HG03097 (cell line): ENCODE data around the gene RNFT2.

Experiments
- ATAC-seq: cut with Tn5 transposase; IDR thresholded peaks from one replicate; pipeline ENCODE4 v1.9.1; 2021; ENCODE audit not compliant: unreplicated experiment, low FRiP score

The RNFT2 gene

GRCh38 chr12:116870306-116870705 is 132.2 kb downstream of the RNFT2 start:
- ATAC-seq = no peak

- ATAC-seq = no peak
Observed at GRCh38 chr12:116874324-116874995, 136.3 kb downstream of the RNFT2 start.

DNA sequence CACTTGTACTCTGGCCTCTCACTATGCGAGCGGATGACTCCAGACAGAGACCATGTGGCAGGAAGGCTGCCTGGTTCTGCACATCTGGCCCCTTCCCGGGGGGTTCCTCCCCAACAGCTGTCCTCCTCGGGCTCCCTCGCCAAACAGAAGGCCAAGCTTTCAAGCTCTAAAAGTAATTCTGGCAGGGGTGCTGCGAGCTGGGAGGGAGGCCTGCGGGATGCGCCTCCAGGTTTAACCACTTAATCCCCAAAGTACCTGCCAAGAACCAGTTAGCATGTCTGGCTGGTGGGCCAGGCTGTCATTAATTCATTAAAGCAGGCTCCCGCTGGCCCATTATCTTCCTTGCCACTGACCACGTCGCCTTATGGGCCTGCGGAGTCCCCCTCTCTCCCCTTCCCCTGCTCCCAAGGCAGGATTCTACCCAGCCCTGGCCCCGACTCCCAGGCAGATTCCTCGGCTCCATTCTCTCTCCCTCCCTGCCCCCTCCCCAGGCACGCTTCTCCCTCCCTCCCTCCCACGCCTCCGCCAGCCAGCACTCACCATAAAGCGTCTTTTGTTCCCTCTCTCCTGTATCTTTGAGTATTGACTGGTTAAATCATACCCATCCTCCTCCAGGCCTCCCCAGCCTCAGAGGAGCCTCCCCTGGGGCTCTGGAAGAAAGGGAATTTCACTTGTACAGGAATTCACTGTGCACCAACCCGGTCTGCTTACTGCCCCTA is 138.2 kb downstream of the RNFT2 start:
- ATAC-seq = no peak

- no peak for ATAC-seq
Observed at GRCh38 chr12:116878567-116879508, 140.7 kb downstream of the RNFT2 start.

- ATAC-seq = no peak
Observed at GRCh38 chr12:116879509-116880212, 141.5 kb downstream of the RNFT2 start.

DNA sequence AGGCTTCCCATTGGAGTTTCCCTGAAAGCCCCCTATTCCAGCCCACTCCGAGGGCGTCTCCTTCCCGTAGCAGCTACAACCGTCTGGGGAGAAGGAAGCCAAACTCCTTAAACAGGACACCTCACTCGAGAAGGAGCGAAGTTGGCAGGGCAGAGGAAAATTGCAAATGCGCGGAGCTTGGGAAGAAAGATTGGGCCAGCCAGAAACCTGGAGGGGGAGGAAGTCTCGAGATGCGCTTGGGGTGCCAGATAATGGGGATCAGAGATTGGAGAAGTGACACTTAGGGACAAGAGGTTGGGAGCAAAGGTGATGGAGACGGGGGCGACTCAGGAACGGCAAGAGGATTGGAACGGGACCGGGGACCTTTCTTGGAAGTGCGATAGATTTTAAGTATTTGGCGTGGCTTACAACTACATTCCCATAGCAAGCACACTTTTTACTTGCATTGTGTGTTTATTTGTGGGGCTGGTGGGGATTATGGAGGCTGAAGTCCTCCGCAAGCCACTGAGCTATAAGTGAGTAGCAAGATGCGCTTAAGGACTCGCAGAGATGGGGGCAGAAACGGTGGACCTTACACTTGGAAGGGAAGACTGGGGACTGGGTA is 142.2 kb downstream of the RNFT2 start:
- ATAC-seq = no peak

- no peak for ATAC-seq
Observed at GRCh38 chr12:116880817-116881324, 142.8 kb downstream of the RNFT2 start.

GRCh38 chr12:116881325-116881876 is 143.3 kb downstream of the RNFT2 start, which contains the start of gene HRK:
TSS of gene HRK (minus strand) at chr12:116881441. CDS start at chr12:116881307, 134 bp downstream.
- ATAC-seq = no peak

DNA sequence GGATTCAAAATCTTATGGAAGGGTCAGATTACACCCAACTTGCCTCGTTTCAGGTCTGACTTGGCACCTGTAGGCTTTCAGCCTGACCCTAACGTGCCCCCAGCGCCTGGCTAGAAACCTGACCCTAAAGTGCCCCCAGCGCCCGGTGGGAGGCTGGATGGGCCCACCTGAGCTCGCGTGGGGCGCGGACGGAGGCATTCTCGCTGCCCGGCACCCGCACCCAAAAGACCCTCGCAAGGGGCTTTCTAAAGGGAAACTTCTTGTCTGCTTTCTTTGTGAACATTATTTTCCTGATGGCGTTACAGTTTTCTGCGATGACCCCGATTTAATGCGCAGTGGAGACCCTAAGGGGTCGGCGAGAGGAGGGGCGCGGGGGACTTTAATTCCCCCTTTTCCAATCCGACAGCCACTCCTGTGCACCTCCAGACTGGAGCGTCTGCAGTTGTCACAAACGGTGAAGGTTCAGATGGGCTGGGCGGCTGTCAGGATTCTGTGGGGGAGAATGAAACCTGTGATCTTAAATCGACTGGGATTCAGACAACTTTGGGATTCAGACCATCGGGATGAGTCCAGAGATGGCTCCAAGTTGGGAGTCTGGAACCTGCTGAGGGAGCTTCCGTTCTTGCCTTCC is 143.9 kb downstream of the RNFT2 start:
- no peak for ATAC-seq

DNA sequence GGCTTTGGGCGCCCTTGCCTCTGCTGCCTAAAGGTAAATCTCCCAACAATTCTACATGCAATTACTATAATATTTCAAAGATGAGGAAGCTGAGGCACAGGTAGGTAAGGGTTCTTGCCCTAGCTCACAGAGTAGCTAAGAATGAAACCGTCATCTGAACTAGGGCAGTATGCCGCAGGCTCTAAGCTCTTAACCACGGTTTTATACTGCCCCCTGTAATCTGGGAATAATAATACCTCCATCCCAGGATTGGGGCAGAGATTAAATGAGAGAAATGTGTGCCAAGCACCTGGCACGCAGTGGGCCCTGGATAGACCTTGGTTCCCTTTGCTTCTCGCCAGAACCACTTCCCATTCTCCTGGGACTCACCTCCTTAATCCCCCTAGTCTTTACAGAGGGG is 144.6 kb downstream of the RNFT2 start:
- ATAC-seq = no peak

GRCh38 chr12:116884871-116885270 is 146.8 kb downstream of the RNFT2 start:
- ATAC-seq = no peak

- ATAC-seq = no peak
Observed at GRCh38 chr12:116885491-116885890, 147.4 kb downstream of the RNFT2 start.

GRCh38 chr12:116887244-116887643 is 149.1 kb downstream of the RNFT2 start:
- ATAC-seq = no peak

DNA sequence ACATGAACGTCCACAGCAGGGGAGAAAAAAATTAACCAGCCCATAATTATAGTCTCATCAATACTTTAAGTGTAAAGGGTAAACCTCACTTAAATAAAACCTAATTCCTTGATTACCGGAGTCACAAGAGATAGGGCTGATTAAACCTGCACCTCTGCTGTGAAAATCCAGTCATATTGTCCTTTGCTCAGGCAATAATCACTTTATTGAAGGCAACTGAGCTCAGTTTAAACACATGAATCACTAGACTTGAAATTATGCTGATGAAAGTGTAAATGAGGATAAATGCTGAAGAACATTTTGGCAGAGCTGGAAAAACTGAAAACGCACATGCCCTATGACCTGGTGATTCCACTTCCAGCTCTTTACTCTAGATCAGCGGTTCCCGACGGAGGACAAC is 149.8 kb downstream of the RNFT2 start:
- no peak for ATAC-seq

- no peak for ATAC-seq
Observed at GRCh38 chr12:116890330-116890729, 152.2 kb downstream of the RNFT2 start.

DNA sequence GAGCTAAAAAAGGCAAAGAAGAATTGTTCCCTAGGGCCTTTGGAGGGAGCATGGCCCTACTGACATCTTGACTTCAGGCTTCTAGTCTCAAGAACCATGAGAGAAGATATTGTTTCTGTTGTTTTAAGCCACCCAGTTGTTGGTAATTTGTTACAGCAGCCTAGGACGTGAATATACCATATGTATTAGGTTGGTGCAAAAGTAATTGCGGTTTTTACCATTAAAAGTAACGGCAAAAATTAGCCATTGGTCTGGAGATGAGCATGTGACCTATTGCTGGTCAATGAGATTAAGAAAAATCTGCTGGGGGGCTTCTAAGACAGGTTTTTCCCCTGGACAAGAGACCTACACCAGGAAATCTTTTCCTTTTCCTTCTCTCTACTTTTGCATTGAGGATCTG is 152.9 kb downstream of the RNFT2 start:
- ATAC-seq = no peak

DNA sequence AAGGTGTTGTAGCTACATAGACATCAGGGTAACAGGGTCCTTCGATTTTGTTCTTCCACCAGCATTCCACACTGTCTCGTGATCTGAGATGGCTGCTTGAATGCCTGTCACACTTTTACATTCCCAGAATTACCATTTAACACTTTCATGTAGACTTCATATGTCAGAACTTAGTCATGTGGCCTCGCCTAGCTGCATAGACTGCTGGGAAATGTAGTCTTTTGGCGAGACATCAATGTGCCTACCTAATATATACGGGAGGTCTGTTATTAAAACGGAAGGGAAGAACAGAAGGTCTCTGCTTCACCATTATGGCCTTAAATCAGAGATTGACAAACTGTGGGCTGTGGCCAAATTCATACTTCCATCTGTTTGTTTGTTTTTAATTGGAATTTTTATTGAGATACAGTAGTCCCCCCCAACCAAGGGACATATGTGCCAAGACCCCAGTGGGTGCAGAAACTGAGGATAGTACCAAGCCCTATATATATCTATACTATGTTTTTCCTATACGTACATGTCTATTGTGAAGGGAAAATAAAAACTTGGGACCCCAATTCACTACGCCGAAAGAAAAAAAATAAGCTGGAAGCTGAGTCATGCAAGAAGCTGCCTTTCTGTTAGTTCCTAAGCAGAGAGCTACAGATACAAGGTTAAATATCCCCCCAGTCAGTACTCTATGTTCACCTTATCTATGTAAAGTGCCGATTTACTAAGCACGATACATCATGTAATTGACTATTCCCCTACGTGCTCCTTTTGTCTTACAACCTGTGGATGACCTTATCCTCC is 154.4 kb downstream of the RNFT2 start:
- no peak for ATAC-seq

DNA sequence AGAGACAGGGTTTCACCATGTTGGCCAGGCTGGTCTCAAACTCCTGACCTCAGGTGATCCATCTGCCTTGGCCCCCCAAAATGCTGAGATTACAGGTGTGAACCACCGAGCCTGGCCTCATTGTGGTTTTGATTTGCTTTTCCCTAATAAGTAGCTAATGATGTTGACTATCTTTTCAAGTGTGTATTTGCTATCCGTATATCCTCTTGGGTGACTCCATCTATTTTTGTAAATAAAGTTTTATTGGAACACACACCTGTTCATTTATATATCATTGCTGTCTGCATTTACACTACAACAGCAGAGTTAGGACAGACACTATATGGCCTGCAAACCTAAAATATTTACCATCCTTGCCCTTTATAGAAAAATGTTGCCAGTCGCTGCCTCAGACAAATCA is 156.8 kb downstream of the RNFT2 start:
- ATAC-seq = no peak
